Gastroesophageal sphincter (tissue), 4 donors: ENCODE measurements around the gene GIMAP1. TPM values are rescaled to one million over a fixed set of nuclear protein-coding genes. Genes with fewer than 3 reads are reported as not detected.

Source experiments
- ATAC-seq: fragments of 150-250 bp; one replicate; pipeline ENCODE4 v1.9.1; 2016; ENCODE audit warnings: mild to moderate bottlenecking, moderate library complexity
- H3K27ac ChIP-seq, 4 donors: fragments of 200-600 bp; sonication (generic) in 3 of 4; 1 replicate in 3 of 4; 2 replicates in 1 of 4; pipeline ENCODE4 v1.5.1; 2016 to 2019
- H3K27me3 ChIP-seq: fragments of 200-600 bp; sonication (generic); one replicate; pipeline ENCODE4 v1.5.1; 2019
- H3K36me3 ChIP-seq, 2 donors: fragments of 200-600 bp; sonication (generic); one replicate each; pipeline ENCODE4 v1.5.1; 2019; ENCODE audit warnings: control low read depth in 1 of 2
- H3K4me1 ChIP-seq, 3 donors: fragments of 200-600 bp; sonication (generic); 1 replicate in 2 of 3; 2 replicates in 1 of 3; pipeline ENCODE4 v1.5.1; 2016 to 2019; ENCODE audit warnings: control low read depth in 2 of 3
- H3K4me3 ChIP-seq, 2 donors: fragments of 200-600 bp; sonication (generic); one replicate each; pipeline ENCODE4 v1.5.1; 2019; ENCODE audit warnings: mild to moderate bottlenecking in 1 of 2, moderate library complexity in 1 of 2
- H3K9me3 ChIP-seq, 3 donors: fragments of 200-600 bp; sonication (generic); one replicate each; pipeline ENCODE4 v1.5.1; 2017 to 2019; ENCODE audit warnings: control low read depth in 2 of 3
- CTCF ChIP-seq, 4 experiments: fragments of 200-600 bp in 2 of 4; fragments of 450-650 bp in 2 of 4; sonication (generic) in 1 of 4; IDR thresholded peaks; one replicate each; pipeline ENCODE4 v1.5.1; 2017 to 2019; ENCODE audit warnings: antibody characterized with exemption in 4 of 4, mild to moderate bottlenecking in 2 of 4, moderate library complexity in 2 of 4
- EP300 ChIP-seq: sonication (generic); formaldehyde crosslinking; IDR thresholded peaks from one replicate; pipeline ENCODE4 v1.6.1; 2017; ENCODE audit warnings: antibody characterized with exemption, mild to moderate bottlenecking
- POLR2A ChIP-seq, 2 donors: fragments of 450-650 bp; IDR thresholded peaks; one replicate each; pipeline ENCODE4 v1.6.1; 2017; ENCODE audit warnings: antibody characterized with exemption in 2 of 2, mild to moderate bottlenecking in 2 of 2, moderate library complexity in 1 of 2
- POLR2AphosphoS5 ChIP-seq: sonication (generic); formaldehyde crosslinking; IDR thresholded peaks from one replicate; pipeline ENCODE4 v1.6.1; 2017; ENCODE audit warnings: antibody characterized with exemption
- WGBS, 2 donors: methylation state at CpG; one replicate each; pipeline ENCODE4 v1.1.5; 2018; ENCODE audit warnings: low coverage in 1 of 2; 5-methylcytosine and 5-hydroxymethylcytosine counted together
- total RNA-seq, 4 donors: library from RNA; depleted of rRNA; stranded (reverse); fragments of >200 nt; gene quantifications; one replicate each; pipeline ENCODE4 v1.1.0, GENCODE V29; 2016

Gene GIMAP1
- total RNA-seq, 4 donors from 2014 or later: 4.2 to 14.3 (median 7.9) TPM

GRCh38 chr7:150719960-150720891 is 3.8 kb downstream of the GIMAP1 start:
- peaks cover 0 to 13% of the 10 kb centered on the region in 2 donors for H3K36me3 ChIP-seq
- H3K27ac ChIP-seq: no peak overlapping the region
- H3K4me1 ChIP-seq: peaks cover 0 to 7% (median 0%) of the 10 kb centered on the region in 3 donors
- WGBS, 2 donors: 93 to 98% methylated on average over 4 to 8 of the region's 52 CpGs
- no peak for ATAC-seq
- H3K27me3 ChIP-seq: no peaks in the 10 kb centered on the region
- H3K9me3 ChIP-seq: no peaks in the 10 kb centered on the region
- H3K4me3 ChIP-seq: no peak overlapping the region
- no peak for TF ChIP-seq EP300
- no peak for TF ChIP-seq POLR2AphosphoS5
- TF ChIP-seq CTCF (IDR thresholded peaks at IDR 0.05): no peak
- TF ChIP-seq POLR2A (IDR thresholded peaks at IDR 0.05): no peak

GRCh38 chr7:150721970-150722373 is 5.6 kb downstream of the GIMAP1 start:
- TF ChIP-seq POLR2A (IDR thresholded peaks at IDR 0.05) (no peak), CTCF (IDR thresholded peaks at IDR 0.05) (no peak), EP300 (no peak), POLR2AphosphoS5 (no peak)
- Histone ChIP-seq H3K4me1 (peaks cover 0 to 7% (median 0%) of the 10 kb centered on the region in 3 donors), H3K36me3 (peaks cover 0 to 13% of the 10 kb centered on the region in 2 donors), H3K27me3 (no peaks in the 10 kb centered on the region), H3K27ac (peak overlapping the region in 3 of 4 donors; percentile 12 to 68 (median 56)), H3K4me3 (no peak overlapping the region), H3K9me3 (peaks cover 0 to 8% (median 0%) of the 10 kb centered on the region in 3 donors)
- WGBS, 2 donors: 70 to 90% methylated on average over 3 to 7 of the region's 11 CpGs
- peak; percentile 5 for ATAC-seq

- WGBS, 2 donors: 27 to 64% methylated on average over 3 to 5 of the region's 12 CpGs
- Histone ChIP-seq H3K4me1 (peaks cover 0 to 7% (median 0%) of the 10 kb centered on the region in 3 donors), H3K36me3 (peaks cover 0 to 13% of the 10 kb centered on the region in 2 donors), H3K9me3 (peaks cover 0 to 11% (median 0%) of the 10 kb centered on the region in 3 donors), H3K27ac (peak overlapping the region in 3 of 4 donors; percentile 12 to 68 (median 56)), H3K27me3 (no peaks in the 10 kb centered on the region), H3K4me3 (no peak overlapping the region)
- ATAC-seq: no peak
- TF ChIP-seq POLR2A (IDR thresholded peaks at IDR 0.05) (no peak), CTCF (IDR thresholded peaks at IDR 0.05) (no peak), EP300 (no peak)
Observed at GRCh38 chr7:150722431-150722931, 6.1 kb downstream of the GIMAP1 start.

- peaks cover 0 to 13% of the 10 kb centered on the region in 2 donors for H3K36me3 ChIP-seq
- no peaks in the 10 kb centered on the region for H3K27me3 ChIP-seq
- no peak overlapping the region for H3K27ac ChIP-seq
- TF ChIP-seq CTCF (IDR thresholded peaks at IDR 0.05) (no peak), EP300 (no peak), POLR2A (IDR thresholded peaks at IDR 0.05) (no peak), POLR2AphosphoS5 (no peak)
- 67 to 71% methylated on average over 1 of the region's 1 CpG for WGBS, 2 donors
- peaks cover 0 to 20% (median 0%) of the 10 kb centered on the region in 3 donors for H3K9me3 ChIP-seq
- H3K4me1 ChIP-seq: peaks cover 0 to 7% (median 0%) of the 10 kb centered on the region in 3 donors
- no peak overlapping the region for H3K4me3 ChIP-seq
- ATAC-seq: no peak
Observed at GRCh38 chr7:150723467-150723866, 7.1 kb downstream of the GIMAP1 start.
